H1 (cell line): ENCODE measurements around the gene OGFOD2. TPM values are rescaled to one million over a fixed set of nuclear protein-coding genes. Genes with fewer than 3 reads are reported as not detected.

Experiments used
- CTCF ChIA-PET: fragments of 300-600 bp; sonication (Branson Sonifier 250); formaldehyde crosslinking; loops from one replicate; lab custom pipeline; 2021; ENCODE audit not compliant: partially characterized antibody; lab: Charles Lee
- POLR2A ChIA-PET: fragments of 300-600 bp; sonication (Branson Sonifier 250); formaldehyde crosslinking; loops from one replicate; lab custom pipeline; 2021; ENCODE audit warnings: inconsistent platforms; ENCODE audit not compliant: partially characterized antibody; lab: Charles Lee
- DNase-seq, 2 experiments: peaks; one replicate each; pipeline versions ENCODE4 v3.0.0 to v3.0.0-alpha.2; 2010 to 2022; ENCODE audit warnings: low spot score in 2 of 2, low read depth in 1 of 2, mixed read lengths in 1 of 2
- FAIRE-seq: peaks from 2 replicates; lab custom pipeline; 2011; peaks lifted over from hg19 to GRCh38; lab: Jason Lieb, UNC
- H2AFZ ChIP-seq: 2 replicates; pipeline ENCODE4 v1.8.1; 2012; ENCODE audit warnings: low read length, inconsistent platforms
- H2AK5ac ChIP-seq: 2 replicates; pipeline ENCODE4 v1.6.1; 2013; ENCODE audit warnings: low read depth, low read length
- H2BK120ac ChIP-seq: replicated peaks from 2 replicates; pipeline ENCODE3; 2013; ENCODE audit warnings: low read depth, low read length, inconsistent platforms
- H2BK12ac ChIP-seq: 2 replicates; pipeline ENCODE4 v1.6.1; 2013; ENCODE audit warnings: low read depth, low read length
- H2BK15ac ChIP-seq: 2 replicates; pipeline ENCODE4 v1.6.1; 2013; ENCODE audit warnings: low read length
- H2BK20ac ChIP-seq: 2 replicates; pipeline ENCODE4 v1.6.1; 2013; ENCODE audit warnings: low read length
- H2BK5ac ChIP-seq: 2 replicates; pipeline ENCODE4 v1.6.1; 2013; ENCODE audit warnings: low read depth, low read length
- H3K14ac ChIP-seq: 2 replicates; pipeline ENCODE4 v1.6.1; 2013; ENCODE audit warnings: inconsistent platforms; ENCODE audit not compliant: insufficient read length
- H3K18ac ChIP-seq: 2 replicates; pipeline ENCODE4 v1.6.1; 2013; ENCODE audit warnings: low read length; ENCODE audit errors: extremely low read depth
- H3K23ac ChIP-seq: 2 replicates; pipeline ENCODE4 v1.6.1; 2013; ENCODE audit warnings: inconsistent platforms; ENCODE audit not compliant: insufficient read length
- H3K23me2 ChIP-seq: 2 replicates; pipeline ENCODE4 v1.6.1; 2013; ENCODE audit warnings: low read depth, low read length
- H3K27ac ChIP-seq: 2 replicates; pipeline ENCODE4 v1.6.1; 2011; ENCODE audit warnings: low read depth, low read length, inconsistent platforms
- H3K27me3 ChIP-seq, 4 experiments: replicated peaks in 1 of 4; 1 replicate in 1 of 4; 2 replicates in 3 of 4; pipeline versions ENCODE4 v1.6.1 to v1.8.1; 2011 to 2013; ENCODE audit warnings: low read length in 3 of 4, mild to moderate bottlenecking in 3 of 4, inconsistent platforms in 2 of 4, mixed read lengths in 2 of 4, moderate library complexity in 1 of 4; ENCODE audit not compliant: control insufficient read depth in 3 of 4, insufficient read depth in 3 of 4; ENCODE audit errors: extremely low read depth in 1 of 4
- H3K36me3 ChIP-seq, 4 experiments: 2 replicates each; pipeline versions ENCODE4 v1.6.1 to v1.8.1; 2011 to 2013; ENCODE audit warnings: mild to moderate bottlenecking in 4 of 4, low read length in 3 of 4, moderate library complexity in 2 of 4, control low read depth in 1 of 4, inconsistent platforms in 1 of 4; ENCODE audit not compliant: insufficient read depth in 4 of 4, control insufficient read depth in 2 of 4
- H3K4ac ChIP-seq: replicated peaks from 2 replicates; pipeline ENCODE3; 2013; ENCODE audit warnings: low read length, low read depth, mixed read lengths, inconsistent platforms; ENCODE audit not compliant: insufficient read length
- H3K4me1 ChIP-seq, 4 experiments: replicated peaks in 1 of 4; 1 replicate in 1 of 4; 2 replicates in 3 of 4; pipeline versions ENCODE4 v1.6.1 to v1.8.1; 2011 to 2013; ENCODE audit warnings: low read length in 3 of 4, inconsistent platforms in 2 of 4, mixed read lengths in 1 of 4; ENCODE audit not compliant: insufficient read depth in 4 of 4, control insufficient read depth in 3 of 4
- H3K4me2 ChIP-seq, 2 experiments: 2 replicates each; pipeline versions ENCODE4 v1.6.1 to v1.8.1; 2011 to 2013; ENCODE audit warnings: low read depth in 2 of 2, low read length in 2 of 2, control low read depth in 1 of 2, inconsistent platforms in 1 of 2, mild to moderate bottlenecking in 1 of 2; ENCODE audit not compliant: insufficient read depth in 1 of 2
- H3K4me3 ChIP-seq, 4 experiments: fragments of 200-600, 300-600 bp in 1 of 4; sonication (generic), shearing (Covaris generic), sonication (Bioruptor Twin) in 1 of 4; 2 replicates each; pipeline versions ENCODE4 v1.5.1 to v1.8.1; 2011 to 2016; ENCODE audit warnings: low read length in 4 of 4, low read depth in 3 of 4, control low read depth in 2 of 4, inconsistent platforms in 2 of 4, mild to moderate bottlenecking in 2 of 4, mixed read lengths in 1 of 4, moderate library complexity in 1 of 4; ENCODE audit not compliant: insufficient read depth in 2 of 4; ENCODE audit errors: extremely low read depth in 1 of 4
- H3K56ac ChIP-seq: replicated peaks from 2 replicates; pipeline ENCODE3; 2013; ENCODE audit warnings: low read depth, mild to moderate bottlenecking, mixed read lengths, low read length, inconsistent platforms; ENCODE audit not compliant: insufficient read length
- H3K79me1 ChIP-seq: 2 replicates; pipeline ENCODE4 v1.6.1; 2013; ENCODE audit warnings: low read depth, low read length, control low read depth
- H3K79me2 ChIP-seq, 2 experiments: 2 replicates each; pipeline versions ENCODE4 v1.6.1 to v1.8.1; 2012 to 2013; ENCODE audit warnings: low read length in 2 of 2, mild to moderate bottlenecking in 2 of 2, inconsistent platforms in 1 of 2; ENCODE audit not compliant: insufficient read depth in 2 of 2, control insufficient read depth in 1 of 2
- H3K9ac ChIP-seq, 4 experiments: replicated peaks in 1 of 4; 1 replicate in 1 of 4; 2 replicates in 3 of 4; pipeline versions ENCODE4 v1.6.1 to v1.8.1; 2011 to 2013; ENCODE audit warnings: low read depth in 3 of 4, low read length in 3 of 4, control low read depth in 2 of 4, mild to moderate bottlenecking in 2 of 4, moderate library complexity in 2 of 4, inconsistent platforms in 1 of 4; ENCODE audit errors: extremely low read depth in 1 of 4
- H3K9me3 ChIP-seq, 2 experiments: 2 replicates each; pipeline versions ENCODE4 v1.6.1 to v1.8.1; 2012 to 2013; ENCODE audit warnings: mild to moderate bottlenecking in 2 of 2, moderate library complexity in 2 of 2, control low read depth in 1 of 2, inconsistent platforms in 1 of 2, low read depth in 1 of 2, low read length in 1 of 2, mixed read lengths in 1 of 2; ENCODE audit not compliant: insufficient read depth in 2 of 2
- H4K20me1 ChIP-seq, 2 experiments: replicated peaks in 1 of 2; 2 replicates each; pipeline versions ENCODE3 to v1.8.1; 2011 to 2013; ENCODE audit warnings: inconsistent platforms in 2 of 2, low read length in 2 of 2, mild to moderate bottlenecking in 1 of 2; ENCODE audit not compliant: insufficient read depth in 2 of 2, control insufficient read depth in 1 of 2
- H4K5ac ChIP-seq: 2 replicates; pipeline ENCODE4 v1.6.1; 2013; ENCODE audit warnings: low read length, low read depth, mixed read lengths, inconsistent platforms; ENCODE audit not compliant: insufficient read length
- H4K8ac ChIP-seq: 2 replicates; pipeline ENCODE4 v1.8.0; 2013; ENCODE audit warnings: mild to moderate bottlenecking, moderate library complexity, low read length, inconsistent platforms; ENCODE audit not compliant: insufficient read depth; ENCODE audit errors: extremely low read depth
- H4K91ac ChIP-seq: replicated peaks from 2 replicates; pipeline ENCODE3; 2013; ENCODE audit warnings: low read length, mixed read lengths, inconsistent platforms; ENCODE audit not compliant: insufficient read length
- CEBPB ChIP-seq: IDR thresholded peaks from 2 replicates; pipeline ENCODE4 v1.6.1; 2012; ENCODE audit warnings: low read depth, low read length
- HDAC2 ChIP-seq, 2 experiments: fragments of 300-600 bp in 1 of 2; sonication (generic) in 1 of 2; IDR thresholded peaks; 2 replicates each; pipeline ENCODE4 v1.6.1; 2011 to 2012; ENCODE audit warnings: low read depth in 2 of 2, low read length in 2 of 2, mild to moderate bottlenecking in 2 of 2, moderate library complexity in 2 of 2, borderline replicate concordance in 1 of 2, inconsistent platforms in 1 of 2
- JUND ChIP-seq: IDR thresholded peaks from 2 replicates; pipeline ENCODE4 v1.6.1; 2011; ENCODE audit warnings: mild to moderate bottlenecking, improper control_type of control experiment, low read length
- SP2 ChIP-seq: IDR thresholded peaks from 2 replicates; pipeline ENCODE4 v1.6.1; 2012; ENCODE audit warnings: mild to moderate bottlenecking, low read length, inconsistent platforms
- WGBS, 2 experiments: shearing (Covaris generic) in 1 of 2; methylation state at CpG; one replicate each; pipeline versions ENCODE4 v1.1.6 to v1.1.7; 2013 to 2015; ENCODE audit warnings: low lambda C conversion rate in 2 of 2, mixed read lengths in 2 of 2, inconsistent platforms in 1 of 2, low coverage in 1 of 2, missing lambda C conversion rate in 1 of 2; ENCODE audit not compliant: insufficient replicate concordance in 2 of 2, insufficient coverage in 1 of 2, insufficient read length in 1 of 2; ENCODE audit errors: extremely low coverage in 1 of 2, missing lambda C conversion rate in 1 of 2; 5-methylcytosine and 5-hydroxymethylcytosine counted together
- polyA plus RNA-seq, 7 experiments: library from polyadenylated mRNA; depleted of rRNA in 3 of 7; stranded (reverse) in 5 of 7; unstranded in 2 of 7; fragments of >200 nt in 5 of 7; fragments of 200-250 nt in 2 of 7; gene quantifications; 1 replicate in 5 of 7; 2 replicates in 1 of 7; 4 replicates in 1 of 7; pipeline versions ENCODE4 v1.2.1 to v1.2.3, GENCODE V29; 2011 to 2013; ENCODE audit warnings: missing spikeins in 2 of 7, mixed read lengths in 2 of 7
- total RNA-seq: library from RNA; stranded (reverse); fragmentation: NEBNext Ultra II Directional; extraction: Animal tissue kit (Norgen Biotek cat#: 25700); gene quantifications from 2 replicates; pipeline ENCODE4 v1.2.1, GENCODE V29; 2021

Gene OGFOD2
- total and polyA plus RNA-seq, 2 of the 8 experiments (the other 6 are each of a cell fraction or from before 2014, with no cell fraction given), result 17.3 to 20.3 TPM

DNA sequence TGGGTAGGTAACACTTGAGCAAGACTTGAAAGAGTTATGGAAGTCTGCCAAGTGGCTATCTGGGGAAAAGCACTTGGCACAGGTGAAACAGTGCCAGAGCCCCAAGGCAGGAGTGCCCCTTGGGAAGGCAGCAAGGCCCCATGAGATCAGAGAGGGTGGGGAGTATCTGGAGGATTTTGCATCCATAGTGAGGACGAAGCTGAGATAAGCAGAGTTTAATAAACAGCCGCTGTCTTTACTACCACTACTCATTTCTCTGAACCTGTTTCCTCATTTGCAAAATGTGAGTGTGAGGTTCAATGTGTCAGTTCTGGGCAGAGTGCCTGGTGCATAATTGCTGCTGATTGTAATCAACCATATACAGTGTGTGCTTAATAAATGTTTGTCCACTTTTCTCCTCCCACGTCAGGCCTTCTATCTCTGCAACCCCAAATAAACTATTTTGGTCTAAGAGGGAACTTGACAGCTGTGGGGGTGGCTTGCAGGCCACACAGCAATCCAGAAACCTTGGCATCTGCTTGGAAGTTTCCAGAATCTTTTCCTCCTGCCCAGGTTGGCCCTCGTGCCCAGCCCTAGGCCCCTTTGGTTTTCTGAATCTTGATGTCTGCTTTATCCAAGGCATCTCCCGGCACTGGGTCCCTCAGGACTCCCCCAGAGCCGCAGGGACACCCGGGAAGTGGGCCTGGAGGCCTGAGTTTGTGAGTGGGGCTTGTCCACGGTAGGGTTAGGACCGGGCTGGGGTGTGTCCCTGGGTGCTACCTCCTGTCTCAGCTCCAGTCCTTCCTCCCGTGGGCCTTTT lies 13.3 kb upstream of the OGFOD2 start:
- no peak overlapping the region for H2BK12ac ChIP-seq
- FAIRE-seq (no peak), DNase-seq (no peak)
- H3K4me2 ChIP-seq, result no peak overlapping the region
- peaks cover under 1 to 5% (median 4%) of the 10 kb centered on the region in 4 experiments; a peak in 6 of 7 replicates for H3K4me1 ChIP-seq
- no peak overlapping the region for H3K14ac ChIP-seq
- POLR2A ChIA-PET, result no interaction called here
- H3K79me2 ChIP-seq, result no peaks in the 10 kb centered on the region
- H3K18ac ChIP-seq, result no peak overlapping the region
- no peak overlapping the region for H2BK120ac ChIP-seq
- CTCF ChIA-PET, result no interaction called here
- no peak overlapping the region for H3K56ac ChIP-seq
- H2AK5ac ChIP-seq, result no peak overlapping the region
- H3K23me2 ChIP-seq, result peaks cover 3% of the 10 kb centered on the region; the same call in 1 of the 2 replicates
- no peak overlapping the region for H4K8ac ChIP-seq
- no peak overlapping the region for H3K4me3 ChIP-seq
- no peak overlapping the region for H4K91ac ChIP-seq
- H3K36me3 ChIP-seq, result peaks cover 0 to 3% (median 0%) of the 10 kb centered on the region in 4 experiments; a peak in 1 of 8 replicates
- H2BK5ac ChIP-seq, result no peak overlapping the region
- H3K9ac ChIP-seq, result no peak overlapping the region
- no peak overlapping the region for H2BK15ac ChIP-seq
- WGBS, 2 experiments, result 87% methylated on average over 10 of the region's 10 CpGs; no CpG with 5 or more reads in 1 of the 2 experiments
- no peak overlapping the region for H3K4ac ChIP-seq
- peaks cover 5 to 12% of the 10 kb centered on the region in 2 experiments for H4K20me1 ChIP-seq
- H4K5ac ChIP-seq, result no peak overlapping the region
- H3K27ac ChIP-seq, result no peak overlapping the region
- H2BK20ac ChIP-seq, result no peak overlapping the region
- no peak overlapping the region for H2AFZ ChIP-seq
- H3K23ac ChIP-seq, result no peak overlapping the region
- no peaks in the 10 kb centered on the region for H3K9me3 ChIP-seq
- no peaks in the 10 kb centered on the region for H3K27me3 ChIP-seq
- H3K79me1 ChIP-seq, result no peaks in the 10 kb centered on the region
- TF ChIP-seq SP2 (no peak), HDAC2 (IDR thresholded peaks at IDR 0.05; ENCODE audit: borderline replicate concordance in 1 of 2, low read depth in 2 of 2, low read length in 2 of 2) (no peak), CEBPB (no peak), JUND (no peak)
